ENCODE data around the gene SCML1. TPM values are rescaled to one million over a fixed set of nuclear protein-coding genes. Genes with fewer than 3 reads are reported as not detected.

Gene SCML1
- total RNA-seq, 2 donors from 2014 or later, result 5.6 to 20.1 TPM

DNA sequence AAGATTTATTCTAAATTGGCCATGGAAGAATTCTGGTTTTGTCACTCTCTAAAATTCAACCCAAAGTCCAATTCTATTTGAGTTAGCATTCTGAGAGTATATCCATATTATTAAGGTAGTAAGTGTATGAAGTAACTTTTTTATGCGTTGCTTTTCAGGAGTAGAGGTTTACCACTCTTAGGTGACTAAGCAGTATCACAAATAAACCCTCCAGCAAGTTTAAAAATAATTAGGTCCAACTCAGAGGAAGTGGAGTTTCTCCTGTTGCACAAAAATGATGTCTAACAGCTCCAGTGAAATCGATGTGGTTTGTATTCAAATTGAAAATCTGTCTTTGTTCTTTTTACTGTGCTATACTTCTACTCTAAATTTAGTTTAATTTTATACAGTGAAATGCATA, 6.6 kb downstream of the SCML1 start:
- DNase-seq (ENCODE audit: low spot score), result no peak
- no peaks in the 10 kb centered on the region for H3K36me3 ChIP-seq
- TF ChIP-seq, protein P1, sequence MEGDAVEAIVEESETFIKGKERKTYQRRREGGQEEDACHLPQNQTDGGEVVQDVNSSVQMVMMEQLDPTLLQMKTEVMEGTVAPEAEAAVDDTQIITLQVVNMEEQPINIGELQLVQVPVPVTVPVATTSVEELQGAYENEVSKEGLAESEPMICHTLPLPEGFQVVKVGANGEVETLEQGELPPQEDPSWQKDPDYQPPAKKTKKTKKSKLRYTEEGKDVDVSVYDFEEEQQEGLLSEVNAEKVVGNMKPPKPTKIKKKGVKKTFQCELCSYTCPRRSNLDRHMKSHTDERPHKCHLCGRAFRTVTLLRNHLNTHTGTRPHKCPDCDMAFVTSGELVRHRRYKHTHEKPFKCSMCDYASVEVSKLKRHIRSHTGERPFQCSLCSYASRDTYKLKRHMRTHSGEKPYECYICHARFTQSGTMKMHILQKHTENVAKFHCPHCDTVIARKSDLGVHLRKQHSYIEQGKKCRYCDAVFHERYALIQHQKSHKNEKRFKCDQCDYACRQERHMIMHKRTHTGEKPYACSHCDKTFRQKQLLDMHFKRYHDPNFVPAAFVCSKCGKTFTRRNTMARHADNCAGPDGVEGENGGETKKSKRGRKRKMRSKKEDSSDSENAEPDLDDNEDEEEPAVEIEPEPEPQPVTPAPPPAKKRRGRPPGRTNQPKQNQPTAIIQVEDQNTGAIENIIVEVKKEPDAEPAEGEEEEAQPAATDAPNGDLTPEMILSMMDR (IDR thresholded peaks at IDR 0.05), result no peak
- H3K27me3 ChIP-seq (replicated peaks; ENCODE audit: insufficient read depth), result no peaks in the 10 kb centered on the region
- H3K4me1 ChIP-seq (ENCODE audit: control insufficient read depth in 1 of 2, low read depth in 2 of 2), result peaks cover 0 to 7% of the 10 kb centered on the region in 2 donors
- no peaks in the 10 kb centered on the region for H3K9me3 ChIP-seq
- no peak overlapping the region for H3K27ac ChIP-seq
- ATAC-seq (ENCODE audit: insufficient number of reproducible peaks, low FRiP score, low read depth), result no peak
- H3K4me3 ChIP-seq, result no peak overlapping the region

- DNase-seq (ENCODE audit: low spot score) (no peak), ATAC-seq (ENCODE audit: insufficient number of reproducible peaks, low FRiP score, low read depth) (no peak)
- Histone ChIP-seq H3K4me3 (no peak overlapping the region), H3K36me3 (peaks cover 2% of the 10 kb centered on the region), H3K9me3 (no peaks in the 10 kb centered on the region), H3K27me3 (replicated peaks; ENCODE audit: insufficient read depth) (no peaks in the 10 kb centered on the region), H3K27ac (no peak overlapping the region), H3K4me1 (ENCODE audit: control insufficient read depth in 1 of 2, low read depth in 2 of 2) (no peaks in the 10 kb centered on the region)
- TF ChIP-seq, protein P1 (IDR thresholded peaks at IDR 0.05), result no peak
These were observed 7.7 kb downstream of the SCML1 start for GRCh38 chrX:17744896-17745523.

- ATAC-seq (ENCODE audit: insufficient number of reproducible peaks, low FRiP score, low read depth) (no peak), DNase-seq (ENCODE audit: low spot score) (no peak)
- Histone ChIP-seq H3K27me3 (replicated peaks; ENCODE audit: insufficient read depth) (no peaks in the 10 kb centered on the region), H3K36me3 (peaks cover 9% of the 10 kb centered on the region), H3K4me3 (no peak overlapping the region), H3K27ac (no peak overlapping the region), H3K9me3 (no peaks in the 10 kb centered on the region), H3K4me1 (ENCODE audit: control insufficient read depth in 1 of 2, low read depth in 2 of 2) (no peaks in the 10 kb centered on the region)
- TF ChIP-seq, protein P1 (IDR thresholded peaks at IDR 0.05), result no peak
These were observed 10.4 kb downstream of the SCML1 start for GRCh38 chrX:17747692-17748091.

DNA sequence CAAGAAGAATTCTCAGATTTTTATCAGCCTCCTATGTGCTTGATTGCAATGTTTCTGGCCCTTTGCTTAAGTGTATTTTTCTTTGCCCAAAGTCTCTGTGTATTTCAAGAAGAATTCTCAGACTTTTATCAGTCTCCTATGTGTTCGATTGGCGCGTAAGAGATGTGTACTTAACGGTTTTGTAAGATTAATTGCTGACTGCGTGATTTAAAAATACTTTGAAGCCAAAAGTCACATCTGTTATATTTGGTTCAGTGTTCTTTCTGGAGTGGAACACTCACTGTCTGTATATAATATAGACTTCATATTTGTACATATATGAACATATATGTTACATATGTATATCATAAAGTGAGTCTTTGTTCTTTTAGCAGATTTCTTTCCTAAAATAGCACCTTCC, 11.4 kb downstream of the SCML1 start:
- Histone ChIP-seq H3K27me3 (replicated peaks; ENCODE audit: insufficient read depth) (no peaks in the 10 kb centered on the region), H3K9me3 (no peaks in the 10 kb centered on the region), H3K4me1 (ENCODE audit: control insufficient read depth in 1 of 2, low read depth in 2 of 2) (no peaks in the 10 kb centered on the region), H3K4me3 (no peak overlapping the region), H3K36me3 (peaks cover 9% of the 10 kb centered on the region), H3K27ac (no peak overlapping the region)
- TF ChIP-seq, protein P1 (IDR thresholded peaks at IDR 0.05), result no peak
- DNase-seq (ENCODE audit: low spot score), result no peak
- ATAC-seq (ENCODE audit: insufficient number of reproducible peaks, low FRiP score, low read depth), result no peak

- H3K9me3 ChIP-seq, result no peaks in the 10 kb centered on the region
- no peaks in the 10 kb centered on the region for H3K4me1 ChIP-seq (ENCODE audit: control insufficient read depth in 1 of 2, low read depth in 2 of 2)
- H3K36me3 ChIP-seq, result peaks cover 9% of the 10 kb centered on the region
- no peak overlapping the region for H3K4me3 ChIP-seq
- DNase-seq (ENCODE audit: low spot score) (no peak), ATAC-seq (ENCODE audit: insufficient number of reproducible peaks, low FRiP score, low read depth) (no peak)
- TF ChIP-seq, protein P1 (IDR thresholded peaks at IDR 0.05), result no peak
- H3K27ac ChIP-seq, result no peak overlapping the region
- no peaks in the 10 kb centered on the region for H3K27me3 ChIP-seq (replicated peaks; ENCODE audit: insufficient read depth)
These were observed 13.1 kb downstream of the SCML1 start for GRCh38 chrX:17750436-17750835.

Measured in thoracic aorta (tissue), 2 donors.